OCI-LY7 (cell line): ENCODE data around the gene LATS1. TPM values are rescaled to one million over a fixed set of nuclear protein-coding genes. Genes with fewer than 3 reads are reported as not detected.

Experiments
- Bru-seq: library from RNA; stranded (reverse); fragments of 400-500 nt; gene quantifications from one replicate; lab custom pipeline; 2021; lab: Mats Ljungman, UMichigan
- BruChase-seq, 2 experiments: library from RNA; stranded (reverse); fragments of 400-500 nt; gene quantifications; one replicate each; lab custom pipeline; 2021; lab: Mats Ljungman, UMichigan
- BruUV-seq: library from RNA; stranded (reverse); fragments of 400-500 nt; replicated peaks from 2 replicates; lab custom pipeline; 2021; lab: Mats Ljungman, UMichigan
- CTCF ChIA-PET: fragments of 300-600 bp; sonication (Branson Sonifier 250); formaldehyde crosslinking; loops from one replicate; lab custom pipeline; 2022; ENCODE audit warnings: antibody characterized with exemption; ENCODE audit not compliant: unreplicated experiment; lab: Charles Lee
- POLR2A ChIA-PET: fragments of 300-600 bp; sonication (Branson Sonifier 250); formaldehyde crosslinking; loops from one replicate; lab custom pipeline; 2022; ENCODE audit warnings: antibody characterized with exemption; lab: Charles Lee
- DNase-seq: peaks from one replicate; pipeline ENCODE4 v3.0.0-alpha.2; 2015; ENCODE audit warnings: low spot score
- H2AFZ ChIP-seq: fragments of 200-600 bp; sonication (generic), shearing (Covaris generic); 2 replicates; pipeline ENCODE4 v1.6.1; 2014; ENCODE audit warnings: mild to moderate bottlenecking, antibody characterized with exemption, low read length, moderate library complexity
- H3K27ac ChIP-seq: fragments of 200-600 bp; sonication (generic); 2 replicates; pipeline ENCODE4 v1.5.1; 2014; ENCODE audit warnings: mixed run types, low read depth, mild to moderate bottlenecking, moderate library complexity, low read length, inconsistent platforms; ENCODE audit not compliant: poor library complexity, severe bottlenecking
- H3K36me3 ChIP-seq: fragments of 200-600 bp; sonication (generic); 2 replicates; pipeline ENCODE4 v1.6.1; 2014; ENCODE audit warnings: mild to moderate bottlenecking, antibody characterized with exemption, low read length, moderate library complexity, mixed read lengths; ENCODE audit not compliant: insufficient read depth
- H3K4me1 ChIP-seq: fragments of 200-600 bp; sonication (generic); 2 replicates; pipeline ENCODE4 v1.5.1; 2014; ENCODE audit warnings: mild to moderate bottlenecking, low read length; ENCODE audit not compliant: insufficient read depth, poor library complexity, severe bottlenecking
- H3K4me2 ChIP-seq: fragments of 200-600 bp; sonication (generic); 2 replicates; pipeline ENCODE4 v1.6.1; 2014; ENCODE audit warnings: mild to moderate bottlenecking, low read length
- H3K4me3 ChIP-seq: fragments of 200-600 bp; sonication (generic); 2 replicates; pipeline ENCODE4 v1.5.1; 2014; ENCODE audit warnings: mild to moderate bottlenecking, low read depth, low read length; ENCODE audit not compliant: poor library complexity, severe bottlenecking
- H3K79me2 ChIP-seq: fragments of 200-600 bp; sonication (generic); 2 replicates; pipeline ENCODE4 v1.6.1; 2016; ENCODE audit warnings: low read depth, mild to moderate bottlenecking, low read length, moderate library complexity, mixed read lengths; ENCODE audit not compliant: insufficient read depth
- H3K9me2 ChIP-seq: fragments of 200-600 bp; sonication (generic); 2 replicates; pipeline ENCODE4 v1.6.1; 2016; ENCODE audit warnings: mild to moderate bottlenecking, low read length, mixed read lengths; ENCODE audit not compliant: insufficient read depth
- H3K9me3 ChIP-seq: fragments of 200-600 bp; sonication (generic); 2 replicates; pipeline ENCODE4 v1.6.1; 2014; ENCODE audit warnings: mild to moderate bottlenecking, mixed run types, low read length, mixed read lengths
- H4K20me1 ChIP-seq: fragments of 200-600 bp; sonication (generic); 2 replicates; pipeline ENCODE4 v1.6.1; 2014; ENCODE audit warnings: mild to moderate bottlenecking, antibody characterized with exemption, low read length, moderate library complexity, mixed read lengths; ENCODE audit not compliant: insufficient read depth
- CTCF ChIP-seq: fragments of 200-600 bp; sonication (generic); conservative IDR thresholded peaks from 2 replicates; pipeline ENCODE4 v1.5.1; 2014; ENCODE audit warnings: mild to moderate bottlenecking, antibody characterized with exemption, low read length, moderate library complexity, mixed read lengths
- EZH2phosphoT487 ChIP-seq: fragments of 200-600 bp; sonication (generic); IDR thresholded peaks from 2 replicates; pipeline ENCODE4 v1.6.1; 2018; ENCODE audit warnings: low read depth, borderline replicate concordance, mild to moderate bottlenecking, mixed run types, antibody characterized with exemption, low read length, moderate library complexity, mixed read lengths
- intact Hi-C: fragments of 100-400 bp; cut with micrococcal nuclease; formaldehyde crosslinking; loops from one replicate; pipeline ENCODE4 v1.10.0; 2022; ENCODE audit not compliant: unreplicated experiment
- long read RNA-seq: library from polyadenylated mRNA; stranded (forward); transcript quantifications from one replicate; pipeline ENCODE4 v2.0.0, GENCODE V29; 2022
- total RNA-seq, 2 experiments: library from RNA; depleted of rRNA in 1 of 2; stranded (reverse); fragments of >200 nt in 1 of 2; shearing (Covaris generic) in 1 of 2; gene quantifications; 2 replicates each; pipeline ENCODE4 v1.2.3, GENCODE V29; 2014 to 2022

LATS1 gene
- total RNA-seq (2014; rRNA removed; shearing (Covaris generic)) = 15.6 and 23.1 TPM in 2 replicates
- total RNA-seq (2022) = 30.3 and 30.7 TPM in 2 replicates
- percentile 83 among the genes with signal in this experiment for Bru-seq, nascent RNA
- BruChase-seq, experiment 1, labeled RNA remaining after a 6-hour chase = percentile 77 among the genes with signal in this experiment
- BruChase-seq, experiment 2, labeled RNA remaining after a 2-hour chase = percentile 87 among the genes with signal in this experiment
- long read RNA-seq, full-length matches to known transcripts = 3 of 10 reads
- long read RNA-seq, partial matches to known transcripts = 1 of 10 reads
- long read RNA-seq, other reads (novel, unspliced or antisense) = 6 of 10 reads

- H3K4me3 ChIP-seq = peak within 1 kb of the TSS; percentile 94
- H3K4me1 ChIP-seq = peaks cover 19% of the 10 kb centered on the region
- BruUV-seq = no TSS peak
- CTCF ChIA-PET = interaction anchor here (0.7 kb wide), 1 partner anchor 28 kb away, joined by 3 read pairs; the partner anchor contains the start of gene NUP43
- peak within 1 kb of the TSS; percentile 87 for H3K4me2 ChIP-seq
- H3K9me2 ChIP-seq = no peaks in the 10 kb centered on the region
- H3K9me3 ChIP-seq = no peaks in the 10 kb centered on the region
- peaks cover 50% of the 10 kb centered on the region for H3K79me2 ChIP-seq
- peaks cover 32% of the 10 kb centered on the region for H3K36me3 ChIP-seq
- H2AFZ ChIP-seq = peak within 1 kb of the TSS; percentile 91
- peaks cover 19% of the 10 kb centered on the region; the same call in 1 of the 2 replicates for H4K20me1 ChIP-seq
- POLR2A ChIA-PET = interaction anchor here (0.6 to 2.1 kb wide), 19 partner anchors 12 to 152 kb away, joined by 3 to 6 read pairs (median 4); partner anchors contain the start of genes GINM1 and NUP43
- intact Hi-C loops = loop anchor here (1.0 to 5.0 kb wide), 2 partner anchors 151 to 171 kb away; partner anchors contain the start of gene PPIL4
- peak within 1 kb of the TSS; percentile 71 for H3K27ac ChIP-seq
- peak; percentile 91 for DNase-seq
- TF ChIP-seq CTCF (no peak), EZH2phosphoT487 (no peak)
Observed at GRCh38 chr6:149717588-149718458, at the start of gene LATS1. Gene LATS1, minus strand, starts transcription at chr6:149718101. Its CDS starts 15,975 bp downstream, at chr6:149702126.

GRCh38 chr6:149766156-149766769 lies 48.4 kb upstream of the LATS1 start:
- Histone ChIP-seq H3K9me2 (no peaks in the 10 kb centered on the region), H3K4me2 (no peak overlapping the region), H3K4me1 (peaks cover 10% of the 10 kb centered on the region), H3K27ac (no peak overlapping the region), H2AFZ (no peak overlapping the region), H4K20me1 (peaks cover 7% of the 10 kb centered on the region; the same call in 1 of the 2 replicates), H3K9me3 (peaks cover 29% of the 10 kb centered on the region), H3K79me2 (peaks cover 78% of the 10 kb centered on the region), H3K36me3 (peaks cover 75% of the 10 kb centered on the region), H3K4me3 (no peak overlapping the region)
- no peak for TF ChIP-seq EZH2phosphoT487
- no peak for TF ChIP-seq CTCF
- ChIA-PET CTCF (no interaction called here), POLR2A (interaction anchor here (0.5 kb wide), 1 partner anchor 969 kb away, joined by 3 read pairs; no protein-coding TSS in a partner anchor)
- no peak for DNase-seq
- intact Hi-C loops = no loop called here
- no TSS peak for BruUV-seq
